K562 (cell line): ENCODE measurements around the gene TAPBPL. TPM values are rescaled to one million over a fixed set of nuclear protein-coding genes. Genes with fewer than 3 reads are reported as not detected.
A peak's percentile ranks its signal among the peaks of the same experiment; 100 is the strongest.

ENCODE experiments used
- ATAC-seq: fragments of 200-7000 bp; cut with Tn5 transposase; 3 replicates; pipeline ENCODE4 v1.9.1; 2020; ENCODE audit warnings: moderate library complexity
- BruUV-seq: library from RNA; stranded (reverse); fragments of 400-500 nt; replicated peaks from 2 replicates; lab custom pipeline; 2021; lab: Mats Ljungman, UMichigan
- CTCF ChIA-PET: fragments of 300-600 bp; formaldehyde crosslinking; extraction: SDS; loops from one replicate; lab custom pipeline; 2021; ENCODE audit warnings: low intra/inter-chr PET ratio; lab: Yijun Ruan, JAX
- POLR2A ChIA-PET: fragments of 300-600, 350-650 bp; sonication (Branson Sonifier 250); formaldehyde crosslinking; extraction: SDS; loops from one replicate; lab custom pipeline; 2021; ENCODE audit warnings: antibody characterized with exemption, inconsistent platforms; lab: Yijun Ruan, JAX
- DNase-seq, 4 experiments: peaks; one replicate each; pipeline versions ENCODE4 v3.0.0 to v3.0.0-alpha.2; 2011 to 2018; ENCODE audit warnings: low spot score in 3 of 4, mixed read lengths in 3 of 4; ENCODE audit errors: extremely low read depth in 1 of 4
- FAIRE-seq: peaks from 2 replicates; lab custom pipeline; 2011; peaks lifted over from hg19 to GRCh38; lab: Jason Lieb, UNC
- H2AFZ ChIP-seq: 2 replicates; pipeline ENCODE4 v1.6.0; 2011; ENCODE audit warnings: low read depth, low read length, control low read depth, inconsistent platforms
- H3K27ac ChIP-seq: fragments of 200-600 bp; 3 replicates; pipeline ENCODE4 v1.8.0; 2011; ENCODE audit warnings: low read depth, mild to moderate bottlenecking, control low read depth, inconsistent platforms, low read length, moderate library complexity, mixed read lengths; ENCODE audit errors: extremely low read depth
- H3K27me3 ChIP-seq, 2 experiments: fragments of 300-600 bp in 1 of 2; 2 replicates in 1 of 2; 3 replicates in 1 of 2; pipeline versions ENCODE4 v1.6.0 to v1.8.0; 2011; ENCODE audit warnings: inconsistent platforms in 2 of 2, low read length in 2 of 2, mild to moderate bottlenecking in 1 of 2, mixed read lengths in 1 of 2, moderate library complexity in 1 of 2; ENCODE audit not compliant: control insufficient read depth in 2 of 2, insufficient read depth in 2 of 2
- H3K36me3 ChIP-seq: fragments of 300-600 bp; 3 replicates; pipeline ENCODE4 v1.8.0; 2011; ENCODE audit warnings: mild to moderate bottlenecking, low read length, inconsistent platforms; ENCODE audit not compliant: control insufficient read depth, insufficient read depth
- H3K4me1 ChIP-seq, 2 experiments: fragments of 200-600 bp in 1 of 2; replicated peaks in 1 of 2; 2 replicates in 1 of 2; 3 replicates in 1 of 2; pipeline versions ENCODE4 v1.5.1 to v1.8.0; 2011; ENCODE audit warnings: inconsistent platforms in 2 of 2, low read length in 2 of 2, mild to moderate bottlenecking in 1 of 2, mixed read lengths in 1 of 2, moderate library complexity in 1 of 2; ENCODE audit not compliant: control insufficient read depth in 2 of 2, insufficient read depth in 2 of 2
- H3K4me2 ChIP-seq: 2 replicates; pipeline ENCODE4 v1.6.1; 2011; ENCODE audit warnings: low read length, control low read depth, inconsistent platforms, mixed read lengths; ENCODE audit not compliant: insufficient read depth
- H3K4me3 ChIP-seq: fragments of 200-600 bp; sonication (generic), shearing (Covaris generic); 2 replicates; pipeline ENCODE4 v1.5.1; 2016; ENCODE audit warnings: control low read depth, inconsistent platforms
- H3K79me2 ChIP-seq: fragments of 200-600 bp; 3 replicates; pipeline ENCODE4 v1.8.0; 2011; ENCODE audit warnings: low read length, inconsistent platforms; ENCODE audit not compliant: control insufficient read depth, insufficient read depth
- H3K9ac ChIP-seq, 2 experiments: 2 replicates each; pipeline versions ENCODE4 v1.6.0 to v1.6.1; 2011; ENCODE audit warnings: low read depth in 2 of 2, low read length in 2 of 2, control low read depth in 1 of 2, inconsistent platforms in 1 of 2, mild to moderate bottlenecking in 1 of 2, mixed read lengths in 1 of 2; ENCODE audit not compliant: insufficient read depth in 1 of 2
- H3K9me1 ChIP-seq: one replicate; pipeline ENCODE4 v1.6.0; 2011; ENCODE audit warnings: inconsistent platforms, mild to moderate bottlenecking, low read length, moderate library complexity; ENCODE audit not compliant: control insufficient read depth, insufficient read depth
- H3K9me3 ChIP-seq: replicated peaks from 2 replicates; pipeline ENCODE4 v1.5.1; 2011; ENCODE audit warnings: low read depth, low read length, inconsistent platforms; ENCODE audit not compliant: control insufficient read depth, insufficient read depth
- H4K20me1 ChIP-seq: replicated peaks from 2 replicates; pipeline ENCODE4 v1.6.1; 2011; ENCODE audit warnings: low read length, inconsistent platforms, mixed read lengths; ENCODE audit not compliant: control insufficient read depth, insufficient read depth
- CTCF ChIP-seq, 3 experiments: IDR thresholded peaks in 2 of 3; conservative IDR thresholded peaks in 1 of 3; 2 replicates each; pipeline ENCODE4 v1.5.1; 2011 to 2012; ENCODE audit warnings: low read length in 3 of 3, mild to moderate bottlenecking in 3 of 3, control low read depth in 2 of 3, improper control_type of control experiment in 1 of 3, inconsistent platforms in 1 of 3, low read depth in 1 of 3, mixed read lengths in 1 of 3, moderate library complexity in 1 of 3; ENCODE audit not compliant: insufficient read depth in 2 of 3
- ETS2 ChIP-seq: IDR thresholded peaks from 2 replicates; pipeline ENCODE4 v1.6.1; 2016; ENCODE audit warnings: borderline replicate concordance, missing genetic modification characterization, mild to moderate bottlenecking, moderate library complexity, missing compliant biosample characterization; ENCODE audit not compliant: poor library complexity, severe bottlenecking
- MCM7 ChIP-seq, 2 experiments: fragments of 450-650 bp; IDR thresholded peaks; 2 replicates each; pipeline ENCODE4 v1.6.1; 2016 to 2018
- MIER1 ChIP-seq: fragments of 450-650 bp; IDR thresholded peaks from 2 replicates; pipeline ENCODE4 v1.6.1; 2016; ENCODE audit warnings: antibody characterized with exemption, mild to moderate bottlenecking, low read depth
- PCBP1 ChIP-seq: fragments of 200-400 bp; formaldehyde crosslinking; IDR thresholded peaks from 2 replicates; pipeline ENCODE4 v1.6.1; 2018; ENCODE audit warnings: mild to moderate bottlenecking, low read depth, low read length; ENCODE audit not compliant: poor library complexity, severe bottlenecking
- PRPF4 ChIP-seq: fragments of 200-400 bp; formaldehyde crosslinking; IDR thresholded peaks from one replicate; pipeline ENCODE4 v1.6.1; 2017; ENCODE audit warnings: low read length, low read depth, mild to moderate bottlenecking; ENCODE audit not compliant: insufficient read depth, poor library complexity, severe bottlenecking
- SFPQ ChIP-seq: fragments of 200-400 bp; formaldehyde crosslinking; IDR thresholded peaks from 2 replicates; pipeline ENCODE4 v1.6.1; 2017; ENCODE audit warnings: mild to moderate bottlenecking, low read depth, low read length, moderate library complexity
- TFAP4 ChIP-seq: sonication (generic); formaldehyde crosslinking; IDR thresholded peaks from 2 replicates; pipeline ENCODE4 v1.8.0; 2022; ENCODE audit warnings: missing genetic modification reagents, mild to moderate bottlenecking, moderate library complexity, borderline replicate concordance
- U2AF2 ChIP-seq: fragments of 200-400 bp; formaldehyde crosslinking; optimal IDR thresholded peaks from 2 replicates; pipeline ENCODE3; 2017; ENCODE audit warnings: low read depth, mild to moderate bottlenecking, low read length
- ZBTB17 ChIP-seq: fragments of 450-650 bp; formaldehyde crosslinking; IDR thresholded peaks from 2 replicates; pipeline ENCODE4 v1.4.0; 2020; ENCODE audit warnings: mild to moderate bottlenecking
- ZBTB26 ChIP-seq: fragments of 450-650 bp; formaldehyde crosslinking; IDR thresholded peaks from 2 replicates; pipeline ENCODE4 v1.4.0; 2022; ENCODE audit warnings: missing genetic modification characterization
- ZBTB8A ChIP-seq: fragments of 450-650 bp; IDR thresholded peaks from 2 replicates; pipeline ENCODE4 v1.6.1; 2018; ENCODE audit warnings: mild to moderate bottlenecking, moderate library complexity; ENCODE audit not compliant: partially characterized antibody
- ZNF324 ChIP-seq: fragments of 250-450 bp; sonication (Bioruptor Pico); IDR thresholded peaks from 2 replicates; pipeline ENCODE4 v1.4.0; 2020; ENCODE audit warnings: mild to moderate bottlenecking
- ZNF764 ChIP-seq: fragments of 250-450 bp; sonication (Bioruptor Pico); IDR thresholded peaks from 2 replicates; pipeline ENCODE4 v1.4.0; 2020; ENCODE audit warnings: low read depth, mild to moderate bottlenecking, moderate library complexity
- WGBS: fragments of 100-300 bp; shearing (Covaris generic); methylation state at CpG from one replicate; pipeline ENCODE4 v1.1.6; 2016; ENCODE audit warnings: low coverage, mixed read lengths; ENCODE audit not compliant: insufficient coverage; ENCODE audit errors: missing lambda C conversion rate; 5-methylcytosine and 5-hydroxymethylcytosine counted together
- in situ Hi-C: fragments of 300-500 bp; cut with MboI; formaldehyde crosslinking; loops from 4 replicates; pipeline ENCODE4 v1.15.0; 2018; ENCODE audit warnings: inconsistent platforms, mixed read lengths
- intact Hi-C: fragments of 100-400 bp; cut with micrococcal nuclease; formaldehyde crosslinking; loops from 2 replicates; pipeline ENCODE4 v1.14.2; 2022
- polyA plus RNA-seq, 8 experiments: library from polyadenylated mRNA; depleted of rRNA in 4 of 8; stranded (reverse) in 5 of 8; unstranded in 3 of 8; fragments of >200 nt; fragmentation: Nextera tagmentation in 2 of 8; fragmentation: Illumina TruSeq in 1 of 8; extraction: Ambion mirVana in 2 of 8; extraction: Trizol in 1 of 8; gene quantifications; 2 replicates each; pipeline versions ENCODE4 v1.2.1 to v1.2.3, GENCODE V29; 2011 to 2014; ENCODE audit warnings: inconsistent platforms in 1 of 8, missing spikeins in 1 of 8
- total RNA-seq, 7 experiments: library from RNA; depleted of rRNA in 6 of 7; stranded (reverse); fragments of >200 nt in 6 of 7; fragmentation: Illumina TruSeq in 2 of 7; extraction: Trizol in 2 of 7; gene quantifications; 2 replicates each; pipeline versions ENCODE4 v1.2.1 to v1.2.3, GENCODE V29; 2011 to 2021; ENCODE audit warnings: low replicate concordance in 1 of 7

Gene TAPBPL
- total and polyA plus RNA-seq, 9 of the 15 experiments (the other 6 are each of a cell fraction or from before 2014, with no cell fraction given) = 0.29 to 1.6 (median 0.45) TPM

GRCh38 chr12:6470375-6471163, 18.7 kb downstream of the TAPBPL start, which contains the start of gene VAMP1:
VAMP1 (minus strand) TSS chr12:6470677; CDS start chr12:6470531, 146 bp downstream.
- Histone ChIP-seq H3K27ac (peak within 1 kb of the TSS; percentile 63), H4K20me1 (no peaks in the 10 kb centered on the region), H3K27me3 (no peaks in the 10 kb centered on the region), H3K9me3 (no peaks in the 10 kb centered on the region), H2AFZ (peak within 1 kb of the TSS; percentile 86), H3K4me1 (peaks cover 14 to 19% of the 10 kb centered on the region in 2 experiments; a peak in 4 of 5 replicates), H3K9ac (peak within 1 kb of the TSS; percentile 52 to 92), H3K4me3 (peak within 1 kb of the TSS; percentile 69), H3K9me1 (no peaks in the 10 kb centered on the region), H3K36me3 (peaks cover 3% of the 10 kb centered on the region; the same call in 1 of the 3 replicates), H3K79me2 (no peaks in the 10 kb centered on the region; the same call in 2 of the 3 replicates), H3K4me2 (peak within 1 kb of the TSS; percentile 84)
- BruUV-seq = no TSS peak
- intact Hi-C loops = loop anchor here (5.0 kb wide), 1 partner anchor 133 kb away; no protein-coding TSS in a partner anchor
- ATAC-seq (peak; percentile 99), FAIRE-seq (peak; percentile 95), DNase-seq (peak; percentile 84 to 94 (median 90))
- in situ Hi-C loops = loop anchor here (25.0 kb wide), 1 partner anchor 408 kb away; no protein-coding TSS in a partner anchor
- ChIA-PET CTCF (no interaction called here), POLR2A (interaction anchor here (0.7 to 2.3 kb wide), 22 partner anchors 9 to 473 kb away, joined by 3 to 12 read pairs (median 4); partner anchors contain the start of genes C12orf57, GAPDH, MRPL51 and RNU7-1)
- under 1% methylated on average over 36 of the region's 69 CpGs for WGBS
- TF ChIP-seq PCBP1 (no peak), ZBTB26 (CRISPR knock-in tag) (no peak), MCM7 (IDR thresholded peaks at IDR 0.05) (no peak), ETS2 (no peak), SFPQ (no peak), U2AF2 (no peak), MIER1 (no peak), TFAP4 (CRISPR knock-in tag) (peak; percentile 88), PRPF4 (no peak), ZNF764 (CRISPR knock-in tag) (no peak), ZBTB8A (no peak), ZBTB17 (CRISPR knock-in tag) (no peak), ZNF324 (no peak), CTCF (IDR thresholded peaks at IDR 0.05 in 2 of 3, conservative IDR thresholded peaks at IDR 0.05 in 1 of 3; ENCODE audit: insufficient read depth in 2 of 3, low read depth in 1 of 3, low read length in 3 of 3) (no peak)
